HEK293 (cell line): ENCODE measurements around the gene ZNF174.

Source experiments
- CTCF ChIA-PET: fragments of 350-600 bp; formaldehyde crosslinking; extraction: SDS; loops from one replicate; lab custom pipeline; 2021; ENCODE audit warnings: antibody characterized with exemption; lab: Yijun Ruan, JAX
- POLR2A ChIA-PET: fragments of 300-600 bp; formaldehyde crosslinking; extraction: SDS; loops from one replicate; lab custom pipeline; 2020; ENCODE audit warnings: antibody characterized with exemption, inconsistent platforms; lab: Yijun Ruan, JAX
- H3K27ac ChIP-seq: fragments of 200-500 bp; sonication (Bioruptor generic); 2 replicates; pipeline ENCODE4 v1.5.1; 2014; ENCODE audit warnings: low read depth, low read length, control low read depth, inconsistent platforms; ENCODE audit errors: extremely low read depth
- H3K36me3 ChIP-seq, 2 experiments: fragments of 200-500 bp in 1 of 2; sonication (Bioruptor generic) in 1 of 2; 1 replicate in 1 of 2; 2 replicates in 1 of 2; pipeline ENCODE4 v1.5.1; 2014 to 2017; ENCODE audit warnings: inconsistent platforms in 2 of 2, low read length in 2 of 2; ENCODE audit not compliant: control insufficient read depth in 2 of 2, insufficient read depth in 1 of 2
- H3K4me1 ChIP-seq: fragments of 200-500 bp; sonication (Bioruptor generic); 2 replicates; pipeline ENCODE4 v1.5.1; 2014; ENCODE audit warnings: mild to moderate bottlenecking, low read length, inconsistent platforms; ENCODE audit not compliant: control insufficient read depth, insufficient read depth
- H3K4me3 ChIP-seq: 2 replicates; pipeline ENCODE4 v1.5.1; 2011; ENCODE audit warnings: low read depth, mild to moderate bottlenecking, control low read depth, low read length, moderate library complexity
- H3K9me3 ChIP-seq: fragments of 200-500 bp; sonication (Bioruptor generic); 2 replicates; pipeline ENCODE4 v1.5.1; 2014; ENCODE audit warnings: low read depth, low read length, inconsistent platforms; ENCODE audit not compliant: control insufficient read depth, insufficient read depth
- GLI4 ChIP-seq: fragments of 450-650 bp; formaldehyde crosslinking; IDR thresholded peaks from 2 replicates; pipeline ENCODE4 v1.5.1; 2016; ENCODE audit warnings: missing biosample characterization, missing genetic modification characterization
- KLF7 ChIP-seq: fragments of 450-650 bp; formaldehyde crosslinking; IDR thresholded peaks from 2 replicates; pipeline ENCODE4 v1.5.1; 2016; ENCODE audit warnings: missing biosample characterization, missing genetic modification characterization, borderline replicate concordance
- SCRT1 ChIP-seq: fragments of 450-650 bp; formaldehyde crosslinking; IDR thresholded peaks from 2 replicates; pipeline ENCODE4 v1.5.1; 2016; ENCODE audit warnings: missing biosample characterization, missing genetic modification characterization, borderline replicate concordance
- SCRT2 ChIP-seq: fragments of 450-650 bp; formaldehyde crosslinking; IDR thresholded peaks from 2 replicates; pipeline ENCODE4 v1.5.1; 2016; ENCODE audit warnings: missing biosample characterization, missing genetic modification characterization
- TCF7L2 ChIP-seq: IDR thresholded peaks from 2 replicates; pipeline ENCODE4 v1.6.1; 2011; ENCODE audit warnings: low read depth, mild to moderate bottlenecking, inconsistent platforms, low read length, moderate library complexity, borderline replicate concordance
- ZBTB17 ChIP-seq: fragments of 450-650 bp; formaldehyde crosslinking; IDR thresholded peaks from 2 replicates; pipeline ENCODE4 v1.5.1; 2016; ENCODE audit warnings: missing biosample characterization, missing genetic modification characterization
- ZFP41 ChIP-seq: fragments of 450-650 bp; formaldehyde crosslinking; IDR thresholded peaks from 2 replicates; pipeline ENCODE4 v1.5.1; 2016; ENCODE audit warnings: missing biosample characterization, missing genetic modification characterization, borderline replicate concordance
- ZNF138 ChIP-seq: fragments of 450-650 bp; formaldehyde crosslinking; IDR thresholded peaks from 2 replicates; pipeline ENCODE4 v1.5.1; 2016; ENCODE audit warnings: missing biosample characterization, missing genetic modification characterization, borderline replicate concordance
- ZNF16 ChIP-seq: fragments of 450-650 bp; formaldehyde crosslinking; IDR thresholded peaks from 2 replicates; pipeline ENCODE4 v1.5.1; 2016; ENCODE audit warnings: low read depth, missing biosample characterization, missing genetic modification characterization
- ZNF169 ChIP-seq: fragments of 450-650 bp; formaldehyde crosslinking; IDR thresholded peaks from 2 replicates; pipeline ENCODE4 v1.5.1; 2016; ENCODE audit warnings: missing biosample characterization, missing genetic modification characterization
- ZNF221 ChIP-seq: fragments of 450-650 bp; formaldehyde crosslinking; IDR thresholded peaks from 2 replicates; pipeline ENCODE4 v1.5.1; 2017; ENCODE audit warnings: missing biosample characterization, missing genetic modification characterization, borderline replicate concordance
- ZNF23 ChIP-seq: fragments of 450-650 bp; formaldehyde crosslinking; IDR thresholded peaks from 2 replicates; pipeline ENCODE4 v1.5.1; 2016; ENCODE audit warnings: missing biosample characterization, missing genetic modification characterization, borderline replicate concordance
- ZNF335 ChIP-seq: fragments of 450-650 bp; formaldehyde crosslinking; conservative IDR thresholded peaks from 2 replicates; pipeline ENCODE4 v1.5.1; 2016; ENCODE audit warnings: missing biosample characterization, missing genetic modification characterization
- ZNF37A ChIP-seq: fragments of 450-650 bp; IDR thresholded peaks from 2 replicates; pipeline ENCODE4 v1.5.1; 2018; ENCODE audit warnings: missing biosample characterization, missing genetic modification characterization
- ZNF391 ChIP-seq: fragments of 450-650 bp; formaldehyde crosslinking; IDR thresholded peaks from 2 replicates; pipeline ENCODE4 v1.5.1; 2016; ENCODE audit warnings: low read depth, missing biosample characterization, missing genetic modification characterization, borderline replicate concordance
- ZNF621 ChIP-seq: fragments of 450-650 bp; formaldehyde crosslinking; IDR thresholded peaks from 2 replicates; pipeline ENCODE4 v1.5.1; 2017; ENCODE audit warnings: missing biosample characterization, missing genetic modification characterization
- ZNF623 ChIP-seq: fragments of 450-650 bp; formaldehyde crosslinking; IDR thresholded peaks from 2 replicates; pipeline ENCODE4 v1.5.1; 2016; ENCODE audit warnings: missing biosample characterization, missing genetic modification characterization
- ZNF777 ChIP-seq: fragments of 450-650 bp; formaldehyde crosslinking; IDR thresholded peaks from 2 replicates; pipeline ENCODE4 v1.5.1; 2017; ENCODE audit warnings: missing biosample characterization, missing genetic modification characterization, borderline replicate concordance
- ZNF830 ChIP-seq: fragments of 450-650 bp; IDR thresholded peaks from 2 replicates; pipeline ENCODE4 v1.5.0; 2018; ENCODE audit warnings: missing biosample characterization, missing genetic modification characterization, low read depth, mild to moderate bottlenecking, moderate library complexity
- TF ChIP-seq, protein P1 (sequence below): fragments of 450-650 bp; formaldehyde crosslinking; IDR thresholded peaks from 2 replicates; pipeline ENCODE4; 2016; ENCODE audit warnings: missing biosample characterization, missing genetic modification characterization
- TF ChIP-seq, protein P2 (sequence below): fragments of 450-650 bp; formaldehyde crosslinking; IDR thresholded peaks from 2 replicates; pipeline ENCODE4 v1.5.0; 2017; ENCODE audit warnings: missing biosample characterization, missing genetic modification characterization, borderline replicate concordance
- TF ChIP-seq, protein P3 (sequence below): fragments of 450-650 bp; formaldehyde crosslinking; IDR thresholded peaks from 2 replicates; pipeline ENCODE4 v1.5.1; 2017; ENCODE audit warnings: missing biosample characterization, missing genetic modification characterization
- TF ChIP-seq, protein P4 (sequence below): fragments of 450-650 bp; formaldehyde crosslinking; IDR thresholded peaks from 2 replicates; pipeline ENCODE4 v1.5.1; 2016; ENCODE audit warnings: missing biosample characterization, missing genetic modification characterization
- TF ChIP-seq, protein P5 (sequence below): fragments of 450-650 bp; formaldehyde crosslinking; IDR thresholded peaks from 2 replicates; pipeline ENCODE4 v1.5.1; 2016; ENCODE audit warnings: missing biosample characterization, missing genetic modification characterization, borderline replicate concordance
- TF ChIP-seq, protein P6 (sequence below): fragments of 450-650 bp; formaldehyde crosslinking; optimal IDR thresholded peaks from 2 replicates; pipeline ENCODE3; 2016; ENCODE audit warnings: missing biosample characterization, mild to moderate bottlenecking, missing genetic modification characterization

Gene ZNF174

DNA sequence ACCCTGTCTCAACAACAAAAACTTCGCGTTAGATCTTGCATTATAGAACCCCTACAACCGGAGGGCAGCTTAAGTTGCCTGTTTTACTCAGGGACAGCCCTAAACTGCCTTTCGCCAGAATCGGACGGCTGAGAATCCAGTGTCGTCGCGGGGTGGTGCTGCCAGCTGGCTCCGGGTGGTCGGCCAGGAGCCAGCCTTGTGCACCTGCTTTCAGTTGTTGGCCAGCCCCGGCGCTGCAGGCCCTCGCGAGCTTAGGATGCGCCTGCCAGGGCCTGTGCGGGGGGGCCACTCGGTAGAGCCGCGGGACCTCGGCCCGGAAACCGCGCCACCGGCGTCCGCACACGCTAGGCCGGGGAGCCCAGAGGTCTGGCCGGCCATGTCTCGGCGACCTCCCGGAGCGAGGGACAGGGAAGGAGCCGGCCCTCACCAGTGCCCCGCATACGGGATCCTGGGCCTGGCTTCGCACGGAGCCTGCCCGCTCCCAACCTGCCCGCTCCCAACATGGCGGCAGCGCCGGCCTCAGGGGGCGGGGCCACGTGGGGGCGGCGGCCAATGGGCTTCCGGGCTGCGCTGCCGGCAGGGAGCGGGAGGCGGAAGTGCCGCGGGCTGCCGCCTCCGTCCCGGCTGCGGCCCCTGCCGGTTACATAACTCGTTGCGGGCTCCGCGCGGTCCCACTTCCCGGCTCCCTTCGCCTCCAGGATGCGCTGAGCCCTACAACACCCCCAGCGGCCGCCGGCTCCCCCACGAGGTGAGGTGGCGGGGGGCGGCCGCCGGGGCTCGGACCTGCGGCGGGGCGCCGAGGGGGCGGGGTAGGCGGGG is 56.6 kb downstream of the ZNF174 start (continued):
- TF ChIP-seq, protein P1, sequence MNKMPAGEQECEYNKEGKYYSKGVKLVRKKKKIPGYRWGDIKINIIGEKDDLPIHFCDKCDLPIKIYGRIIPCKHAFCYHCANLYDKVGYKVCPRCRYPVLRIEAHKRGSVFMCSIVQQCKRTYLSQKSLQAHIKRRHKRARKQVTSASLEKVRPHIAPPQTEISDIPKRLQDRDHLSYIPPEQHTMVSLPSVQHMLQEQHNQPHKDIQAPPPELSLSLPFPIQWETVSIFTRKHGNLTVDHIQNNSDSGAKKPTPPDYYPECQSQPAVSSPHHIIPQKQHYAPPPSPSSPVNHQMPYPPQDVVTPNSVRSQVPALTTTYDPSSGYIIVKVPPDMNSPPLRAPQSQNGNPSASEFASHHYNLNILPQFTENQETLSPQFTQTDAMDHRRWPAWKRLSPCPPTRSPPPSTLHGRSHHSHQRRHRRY (tag by site-specific recombination), result no peak
- TF ChIP-seq ZNF169 (tag by site-specific recombination) (no peak), KLF7 (tag by site-specific recombination) (0 out of 2 replicates have a peak, but pooled peaks have one; percentile 24), ZNF23 (tag by site-specific recombination) (no peak), ZNF391 (tag by site-specific recombination) (0 out of 2 replicates have a peak, but pooled peaks have one; percentile 74)
- TF ChIP-seq, protein P2, sequence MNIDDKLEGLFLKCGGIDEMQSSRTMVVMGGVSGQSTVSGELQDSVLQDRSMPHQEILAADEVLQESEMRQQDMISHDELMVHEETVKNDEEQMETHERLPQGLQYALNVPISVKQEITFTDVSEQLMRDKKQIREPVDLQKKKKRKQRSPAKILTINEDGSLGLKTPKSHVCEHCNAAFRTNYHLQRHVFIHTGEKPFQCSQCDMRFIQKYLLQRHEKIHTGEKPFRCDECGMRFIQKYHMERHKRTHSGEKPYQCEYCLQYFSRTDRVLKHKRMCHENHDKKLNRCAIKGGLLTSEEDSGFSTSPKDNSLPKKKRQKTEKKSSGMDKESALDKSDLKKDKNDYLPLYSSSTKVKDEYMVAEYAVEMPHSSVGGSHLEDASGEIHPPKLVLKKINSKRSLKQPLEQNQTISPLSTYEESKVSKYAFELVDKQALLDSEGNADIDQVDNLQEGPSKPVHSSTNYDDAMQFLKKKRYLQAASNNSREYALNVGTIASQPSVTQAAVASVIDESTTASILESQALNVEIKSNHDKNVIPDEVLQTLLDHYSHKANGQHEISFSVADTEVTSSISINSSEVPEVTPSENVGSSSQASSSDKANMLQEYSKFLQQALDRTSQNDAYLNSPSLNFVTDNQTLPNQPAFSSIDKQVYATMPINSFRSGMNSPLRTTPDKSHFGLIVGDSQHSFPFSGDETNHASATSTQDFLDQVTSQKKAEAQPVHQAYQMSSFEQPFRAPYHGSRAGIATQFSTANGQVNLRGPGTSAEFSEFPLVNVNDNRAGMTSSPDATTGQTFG (tag by site-specific recombination), result no peak
- TF ChIP-seq, protein P3, sequence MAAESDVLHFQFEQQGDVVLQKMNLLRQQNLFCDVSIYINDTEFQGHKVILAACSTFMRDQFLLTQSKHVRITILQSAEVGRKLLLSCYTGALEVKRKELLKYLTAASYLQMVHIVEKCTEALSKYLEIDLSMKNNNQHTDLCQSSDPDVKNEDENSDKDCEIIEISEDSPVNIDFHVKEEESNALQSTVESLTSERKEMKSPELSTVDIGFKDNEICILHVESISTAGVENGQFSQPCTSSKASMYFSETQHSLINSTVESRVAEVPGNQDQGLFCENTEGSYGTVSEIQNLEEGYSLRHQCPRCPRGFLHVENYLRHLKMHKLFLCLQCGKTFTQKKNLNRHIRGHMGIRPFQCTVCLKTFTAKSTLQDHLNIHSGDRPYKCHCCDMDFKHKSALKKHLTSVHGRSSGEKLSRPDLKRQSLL (tag by site-specific recombination), result peak; percentile 63; the same call in 1 of the 2 replicates

DNA sequence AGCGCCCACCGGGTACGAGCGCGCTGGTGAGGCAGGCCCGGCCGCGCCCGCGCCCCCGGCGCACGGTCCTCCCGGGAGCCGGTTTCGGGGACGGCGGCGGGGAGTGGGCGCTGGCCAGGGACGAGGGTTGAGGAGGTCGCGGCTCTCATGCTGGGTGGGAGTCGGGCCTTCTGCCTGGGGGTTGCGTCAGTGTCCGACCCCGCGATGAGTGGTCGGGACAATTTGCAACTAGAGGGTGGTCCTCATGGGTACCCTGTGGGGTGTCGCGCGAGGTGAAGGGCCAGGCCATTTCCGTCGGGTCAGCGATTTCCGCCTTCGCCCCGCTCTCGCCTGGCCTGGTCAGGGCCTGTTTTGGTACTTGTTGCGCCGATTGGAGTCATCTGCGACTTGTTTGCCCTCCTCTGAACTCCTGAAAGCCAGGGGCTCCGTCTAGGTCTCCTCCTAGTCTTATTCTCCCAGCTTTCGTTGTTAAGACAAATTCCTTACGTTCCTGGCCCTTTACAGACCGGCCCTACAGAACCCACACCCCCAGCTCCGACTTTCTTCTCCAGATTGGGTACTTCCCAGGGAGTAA is 57.4 kb downstream of the ZNF174 start:
- ChIA-PET CTCF (interaction anchor here (0.6 kb wide), 1 partner anchor 680 kb away, joined by 3 read pairs; no protein-coding TSS in a partner anchor), POLR2A (no interaction called here)
- H3K4me1 ChIP-seq, result peaks cover 10% of the 10 kb centered on the region
- H3K27ac ChIP-seq, result peak overlapping the region; percentile 93
- peak overlapping the region; percentile 83 for H3K4me3 ChIP-seq
- H3K9me3 ChIP-seq, result no peaks in the 10 kb centered on the region
- peaks cover 0 to 4% of the 10 kb centered on the region in 2 experiments; a peak in 2 of 3 replicates for H3K36me3 ChIP-seq
- TF ChIP-seq, protein P4, sequence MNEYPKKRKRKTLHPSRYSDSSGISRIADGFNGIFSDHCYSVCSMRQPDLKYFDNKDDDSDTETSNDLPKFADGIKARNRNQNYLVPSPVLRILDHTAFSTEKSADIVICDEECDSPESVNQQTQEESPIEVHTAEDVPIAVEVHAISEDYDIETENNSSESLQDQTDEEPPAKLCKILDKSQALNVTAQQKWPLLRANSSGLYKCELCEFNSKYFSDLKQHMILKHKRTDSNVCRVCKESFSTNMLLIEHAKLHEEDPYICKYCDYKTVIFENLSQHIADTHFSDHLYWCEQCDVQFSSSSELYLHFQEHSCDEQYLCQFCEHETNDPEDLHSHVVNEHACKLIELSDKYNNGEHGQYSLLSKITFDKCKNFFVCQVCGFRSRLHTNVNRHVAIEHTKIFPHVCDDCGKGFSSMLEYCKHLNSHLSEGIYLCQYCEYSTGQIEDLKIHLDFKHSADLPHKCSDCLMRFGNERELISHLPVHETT (tag by site-specific recombination), result no peak
- TF ChIP-seq, protein P5, sequence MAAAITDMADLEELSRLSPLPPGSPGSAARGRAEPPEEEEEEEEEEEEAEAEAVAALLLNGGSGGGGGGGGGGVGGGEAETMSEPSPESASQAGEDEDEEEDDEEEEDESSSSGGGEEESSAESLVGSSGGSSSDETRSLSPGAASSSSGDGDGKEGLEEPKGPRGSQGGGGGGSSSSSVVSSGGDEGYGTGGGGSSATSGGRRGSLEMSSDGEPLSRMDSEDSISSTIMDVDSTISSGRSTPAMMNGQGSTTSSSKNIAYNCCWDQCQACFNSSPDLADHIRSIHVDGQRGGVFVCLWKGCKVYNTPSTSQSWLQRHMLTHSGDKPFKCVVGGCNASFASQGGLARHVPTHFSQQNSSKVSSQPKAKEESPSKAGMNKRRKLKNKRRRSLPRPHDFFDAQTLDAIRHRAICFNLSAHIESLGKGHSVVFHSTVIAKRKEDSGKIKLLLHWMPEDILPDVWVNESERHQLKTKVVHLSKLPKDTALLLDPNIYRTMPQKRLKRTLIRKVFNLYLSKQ (tag by site-specific recombination), result no peak
- no peak for TF ChIP-seq ZNF221
- no peak for TF ChIP-seq GLI4 (tag by site-specific recombination)
- no peak for TF ChIP-seq ZFP41 (tag by site-specific recombination)
- TF ChIP-seq ZNF777, result no peak
- TF ChIP-seq, protein P6, sequence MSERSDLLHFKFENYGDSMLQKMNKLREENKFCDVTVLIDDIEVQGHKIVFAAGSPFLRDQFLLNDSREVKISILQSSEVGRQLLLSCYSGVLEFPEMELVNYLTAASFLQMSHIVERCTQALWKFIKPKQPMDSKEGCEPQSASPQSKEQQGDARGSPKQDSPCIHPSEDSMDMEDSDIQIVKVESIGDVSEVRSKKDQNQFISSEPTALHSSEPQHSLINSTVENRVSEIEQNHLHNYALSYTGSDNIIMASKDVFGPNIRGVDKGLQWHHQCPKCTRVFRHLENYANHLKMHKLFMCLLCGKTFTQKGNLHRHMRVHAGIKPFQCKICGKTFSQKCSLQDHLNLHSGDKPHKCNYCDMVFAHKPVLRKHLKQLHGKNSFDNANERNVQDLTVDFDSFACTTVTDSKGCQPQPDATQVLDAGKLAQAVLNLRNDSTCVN (tag by site-specific recombination), result peak; percentile 48
- no peak for TF ChIP-seq ZNF16 (tag by site-specific recombination)
- TF ChIP-seq ZNF23 (tag by site-specific recombination), result no peak
- TF ChIP-seq SCRT2 (tag by site-specific recombination), result peak; percentile 98
- peak; percentile 55 for TF ChIP-seq ZNF335 (tag by site-specific recombination)
- peak; percentile 23; the same call in 1 of the 2 replicates for TF ChIP-seq ZBTB17
- TF ChIP-seq ZNF623 (tag by site-specific recombination), result no peak
- no peak for TF ChIP-seq ZNF621 (tag by site-specific recombination)
- TF ChIP-seq ZNF37A (tag by site-specific recombination), result no peak
- TF ChIP-seq ZNF830 (tag by site-specific recombination), result no peak
- TF ChIP-seq TCF7L2, result no peak
- TF ChIP-seq SCRT1 (tag by site-specific recombination), result peak; percentile 77
- no peak for TF ChIP-seq ZNF138 (tag by site-specific recombination)
